HG03066 (cell line): ENCODE measurements around the gene EPGN.

Experiments
- ATAC-seq: cut with Tn5 transposase; IDR thresholded peaks from one replicate; pipeline ENCODE4 v1.9.1; 2021; ENCODE audit warnings: low read depth; ENCODE audit not compliant: unreplicated experiment

Gene EPGN

DNA sequence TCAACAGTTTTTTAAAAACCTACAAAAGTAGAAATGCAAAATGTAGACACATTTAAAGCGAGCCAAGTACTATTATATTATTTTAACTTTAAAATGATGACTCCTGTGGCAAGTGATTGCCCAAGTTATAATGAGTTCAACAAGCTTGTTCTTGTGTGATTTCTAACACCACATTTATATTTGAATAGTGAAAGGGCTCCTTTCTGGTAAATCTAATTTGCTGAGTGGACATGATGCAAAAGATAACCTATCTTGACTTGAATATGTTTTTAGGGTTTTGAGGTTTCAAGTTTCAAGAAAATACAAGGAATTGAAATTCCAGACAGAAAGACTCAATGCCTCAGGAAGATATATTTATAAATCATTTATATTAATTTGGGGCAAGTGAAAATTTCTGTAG is 1.1 kb upstream of the EPGN start:
- no peak for ATAC-seq

DNA sequence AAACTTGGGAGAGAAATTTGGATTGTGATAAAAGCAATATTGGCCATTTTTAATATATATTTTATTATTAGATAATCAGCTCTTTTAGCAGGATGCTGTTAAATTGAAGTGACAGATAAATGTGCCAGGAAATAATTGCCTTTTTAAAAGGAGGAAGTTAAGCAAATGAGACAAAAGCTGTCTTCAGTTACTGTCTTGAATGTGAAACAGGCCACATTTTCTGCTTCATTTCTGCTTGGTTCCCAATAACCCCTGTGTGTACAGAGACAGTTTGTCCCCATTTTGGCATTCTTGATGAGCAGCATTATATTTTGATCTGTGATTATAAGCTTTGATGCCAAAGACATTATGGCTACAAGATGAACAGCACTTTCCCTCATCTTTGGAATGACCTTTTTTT is 953 bp downstream of the EPGN start:
- ATAC-seq = no peak

DNA sequence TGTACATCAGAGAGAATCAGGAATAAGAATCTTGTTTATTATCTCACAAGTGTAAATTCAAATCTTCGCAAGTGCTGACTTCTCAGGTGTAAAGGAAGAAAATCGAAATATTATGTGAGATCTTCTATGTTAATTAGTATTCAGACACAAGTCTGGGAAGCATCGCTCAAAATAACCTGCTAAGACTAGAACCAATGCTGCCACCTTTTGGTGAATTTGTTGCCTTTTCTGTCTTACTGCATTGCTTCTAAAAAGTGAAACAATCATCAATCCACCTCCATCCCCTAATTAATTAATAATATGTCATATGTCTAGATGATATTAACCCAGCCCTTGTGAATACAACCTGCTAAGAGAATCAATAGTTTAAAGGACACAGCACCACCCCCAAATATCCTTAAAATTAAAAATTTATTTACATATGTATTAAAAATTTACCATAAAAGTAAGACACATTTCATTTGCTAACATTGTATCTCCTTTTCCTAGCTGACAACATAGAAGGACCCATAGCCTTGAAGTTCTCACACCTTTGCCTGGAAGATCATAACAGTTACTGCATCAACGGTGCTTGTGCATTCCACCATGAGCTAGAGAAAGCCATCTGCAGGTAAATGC is 3.5 kb downstream of the EPGN start:
- peak; percentile 68 for ATAC-seq

DNA sequence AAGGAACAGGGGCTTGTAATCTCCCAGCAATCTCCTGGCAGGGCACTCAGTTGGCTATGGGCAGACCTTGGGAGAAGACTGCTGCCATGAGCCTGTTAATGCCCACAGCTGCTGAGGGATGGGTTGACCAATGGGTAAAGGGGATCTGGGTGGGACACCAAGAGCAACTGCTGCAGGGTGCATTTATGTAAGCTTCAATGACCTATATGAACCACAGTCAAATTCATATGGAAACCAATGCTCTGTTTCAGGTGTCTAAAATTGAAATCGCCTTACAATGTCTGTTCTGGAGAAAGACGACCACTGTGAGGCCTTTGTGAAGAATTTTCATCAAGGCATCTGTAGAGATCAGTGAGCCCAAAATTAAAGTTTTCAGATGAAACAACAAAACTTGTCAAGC is 6.1 kb downstream of the EPGN start:
- no peak for ATAC-seq

DNA sequence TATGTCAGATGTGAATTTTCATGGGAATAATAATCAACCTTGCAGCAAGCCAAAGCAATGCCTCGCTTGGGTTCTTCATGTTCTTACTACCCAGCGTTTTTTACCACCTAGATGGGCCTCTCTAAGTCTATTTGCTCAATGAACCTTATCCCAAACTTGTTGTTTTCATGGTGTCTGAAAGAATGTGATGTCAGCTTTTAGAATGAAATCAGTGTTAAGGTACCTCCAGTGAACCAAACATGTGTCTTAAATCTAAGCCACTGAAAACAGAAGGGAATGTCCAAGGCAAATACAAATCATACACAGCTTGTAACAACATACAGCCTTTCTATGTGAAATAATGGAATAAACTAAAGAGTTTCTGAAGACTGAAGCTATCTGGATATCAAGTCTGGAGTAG is 6.7 kb downstream of the EPGN start:
- no peak for ATAC-seq

DNA sequence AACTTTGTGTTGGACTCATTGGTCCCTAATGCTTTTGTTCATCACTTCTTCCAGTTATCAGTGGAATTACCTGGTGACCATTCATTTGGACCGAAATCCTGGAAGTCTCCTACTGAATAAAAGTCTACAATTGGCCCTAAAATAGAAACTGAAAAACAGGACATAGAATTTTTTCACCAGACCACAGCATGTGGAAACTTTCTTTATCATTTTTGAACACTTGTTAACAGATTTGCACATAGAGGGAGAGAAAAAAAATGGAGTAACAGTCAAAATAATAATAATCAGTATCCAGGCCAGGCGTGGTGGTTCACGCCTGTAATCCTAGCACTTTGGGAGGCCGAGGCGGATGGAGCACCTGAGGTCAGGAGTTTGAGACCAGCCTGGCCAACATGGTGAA is 7.1 kb downstream of the EPGN start:
- ATAC-seq = no peak

DNA sequence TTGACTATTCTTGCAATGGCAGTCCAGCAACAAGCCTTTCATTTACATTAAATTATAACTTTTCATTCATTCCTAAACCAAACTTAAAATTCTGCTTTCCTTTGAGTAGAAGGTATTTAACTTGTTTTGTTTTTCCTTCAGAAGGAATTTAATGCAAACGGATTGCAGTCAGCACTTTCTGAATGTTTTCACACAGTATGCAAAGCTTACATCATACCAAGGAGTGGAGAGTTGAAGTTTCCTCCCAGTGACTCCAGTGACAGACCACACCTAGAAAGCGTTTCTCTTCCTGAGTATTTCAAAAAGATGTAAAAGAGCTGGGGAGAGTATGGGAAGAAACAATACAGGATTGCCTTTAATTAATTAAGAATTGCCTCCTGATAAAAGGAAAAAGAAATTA is 8.1 kb downstream of the EPGN start:
- ATAC-seq = no peak

DNA sequence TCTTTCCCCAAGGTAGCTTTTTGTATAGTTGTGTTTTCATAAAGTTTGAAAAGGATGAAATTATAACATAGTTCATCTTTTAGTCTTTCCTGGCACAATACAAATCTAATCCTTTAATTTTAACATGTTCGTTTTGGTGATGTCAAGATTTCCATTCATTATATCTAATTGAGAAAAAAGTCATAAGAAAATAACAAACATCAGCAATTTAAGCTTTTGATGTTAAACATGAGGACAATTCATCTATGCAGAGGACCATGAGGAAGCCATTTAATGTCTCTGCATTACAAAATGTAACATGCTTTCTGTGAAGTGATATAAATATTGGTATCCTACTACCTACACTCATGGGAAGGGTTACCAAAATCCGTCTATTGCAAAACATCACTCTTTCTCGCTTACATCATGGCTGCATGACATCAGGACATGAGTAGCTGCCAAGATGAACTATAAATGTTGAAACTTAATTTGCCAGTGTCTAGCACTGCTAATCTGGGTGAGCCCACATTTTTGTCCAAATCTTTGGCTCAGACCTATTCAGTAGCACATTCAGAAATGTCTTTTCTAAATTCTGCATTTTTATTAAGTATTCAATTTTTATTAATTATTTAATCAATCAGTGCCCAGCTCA is 9.5 kb downstream of the EPGN start:
- ATAC-seq = no peak

DNA sequence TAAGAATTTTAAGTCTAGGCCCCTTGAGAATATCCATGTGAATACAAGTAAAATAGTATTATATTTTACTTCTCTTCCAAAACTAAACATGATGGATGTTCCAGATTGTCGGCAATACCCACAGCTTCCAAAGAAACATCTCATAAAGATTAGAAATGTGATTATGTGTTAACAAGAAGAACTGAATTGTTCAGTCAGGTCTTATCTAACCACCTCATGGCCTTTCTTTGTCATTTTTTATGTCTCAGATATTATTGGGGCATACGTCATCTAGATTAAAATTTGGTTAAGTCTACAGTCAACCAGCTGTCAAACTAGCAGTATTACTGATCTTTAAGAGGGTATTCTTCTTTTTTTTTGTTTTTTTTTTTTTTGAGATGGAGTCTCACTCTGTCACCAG is 10.0 kb downstream of the EPGN start:
- no peak for ATAC-seq

DNA sequence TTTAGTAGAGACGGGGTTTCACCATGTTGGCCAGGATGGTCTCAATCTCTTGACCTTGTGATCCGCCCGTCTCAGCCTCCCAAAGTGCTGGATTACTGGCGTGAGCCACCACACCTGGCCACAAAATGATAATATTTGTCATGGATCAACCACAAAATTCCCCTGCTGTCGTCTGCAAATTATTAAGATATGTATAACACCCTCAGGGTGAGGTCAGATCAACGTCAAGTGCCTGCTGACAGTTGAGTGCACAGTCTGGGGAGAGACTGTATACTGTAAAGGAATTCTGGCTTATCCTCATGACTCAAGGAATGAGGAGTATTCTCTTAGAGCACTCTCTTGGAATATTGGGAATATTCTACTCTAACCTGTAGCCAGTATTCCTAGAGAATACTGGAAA is 11.2 kb downstream of the EPGN start:
- no peak for ATAC-seq

DNA sequence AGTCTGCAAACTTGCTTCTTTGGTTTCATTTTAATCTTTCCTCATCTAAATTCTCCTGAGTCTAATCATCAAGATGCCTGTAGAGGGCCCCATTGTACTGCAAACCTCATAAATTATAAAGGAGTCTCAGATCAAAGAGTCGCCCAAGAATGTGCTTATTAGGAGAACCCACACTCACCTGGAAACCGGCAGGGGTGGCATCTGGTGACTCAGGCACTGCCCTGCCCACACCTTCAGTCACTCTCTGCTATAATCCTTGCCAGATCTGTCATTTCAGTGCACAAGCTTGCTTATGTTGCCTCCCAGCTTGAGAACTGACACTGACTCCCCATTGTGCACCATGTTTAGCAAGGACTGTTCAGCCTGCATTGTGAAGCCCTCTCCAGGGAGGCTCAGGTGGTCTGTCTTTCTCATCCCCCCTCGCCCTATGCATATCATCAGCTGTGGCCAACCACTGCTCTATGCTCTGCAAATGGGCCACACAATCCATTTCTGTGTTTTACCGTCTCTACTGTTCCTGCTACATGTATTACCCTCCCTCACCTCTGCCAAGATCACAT is 12.4 kb downstream of the EPGN start:
- ATAC-seq = peak; percentile 91

DNA sequence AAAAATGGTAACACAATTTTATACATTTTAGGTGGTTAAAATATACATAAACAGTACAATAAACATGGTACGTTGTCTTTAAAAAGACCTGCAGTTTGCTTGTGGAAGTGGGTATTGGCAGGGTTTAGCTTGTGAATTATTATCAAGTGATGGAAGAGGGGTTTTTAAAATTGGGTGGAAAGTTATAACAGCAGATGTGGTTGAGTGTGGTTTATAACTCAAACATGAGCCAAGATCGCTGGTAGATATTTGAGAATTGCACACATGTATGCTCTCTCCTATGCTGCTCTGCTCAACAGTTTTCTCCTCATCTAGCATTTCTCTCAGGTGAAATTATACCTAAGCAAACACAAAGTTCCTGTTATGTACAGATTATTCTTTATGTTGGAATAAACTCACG is 14.0 kb downstream of the EPGN start:
- ATAC-seq = no peak

DNA sequence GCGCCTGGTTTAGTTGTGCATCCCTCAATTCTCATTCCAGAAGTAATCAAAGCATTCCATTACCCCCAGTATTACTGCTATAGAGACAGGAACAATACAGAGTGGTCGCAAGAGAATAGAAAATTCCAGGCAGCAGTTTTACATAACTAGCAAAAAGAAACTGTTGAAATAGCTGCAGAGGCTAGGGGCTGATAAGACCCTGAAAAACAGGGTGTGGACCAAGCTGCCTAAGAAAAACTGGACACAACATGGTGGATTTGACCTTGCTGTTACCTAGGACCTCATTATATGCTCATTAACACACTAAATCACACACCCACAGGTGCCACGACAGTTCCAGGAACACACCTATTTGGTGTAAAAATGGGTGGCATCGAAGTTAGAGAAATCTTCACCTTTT is 15.4 kb downstream of the EPGN start:
- no peak for ATAC-seq

DNA sequence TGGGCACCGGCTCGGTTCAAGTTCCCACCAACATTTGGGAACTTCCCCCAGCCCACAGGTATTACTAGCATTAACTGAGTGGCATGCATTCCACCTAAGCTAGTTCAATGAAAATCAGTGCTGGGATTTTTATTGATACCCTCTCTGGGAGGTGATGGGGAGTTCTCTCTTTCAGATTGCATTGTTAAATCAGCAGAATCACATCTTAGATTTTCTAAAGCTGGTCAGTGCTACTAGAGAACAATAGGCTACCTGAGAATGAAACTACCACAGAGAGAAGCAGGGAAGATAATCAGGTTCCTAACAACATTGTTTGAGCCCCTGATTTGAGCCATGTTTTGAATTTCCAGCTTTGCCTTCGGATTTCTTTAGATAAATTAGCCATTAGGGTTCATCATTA is 16.0 kb downstream of the EPGN start:
- no peak for ATAC-seq

DNA sequence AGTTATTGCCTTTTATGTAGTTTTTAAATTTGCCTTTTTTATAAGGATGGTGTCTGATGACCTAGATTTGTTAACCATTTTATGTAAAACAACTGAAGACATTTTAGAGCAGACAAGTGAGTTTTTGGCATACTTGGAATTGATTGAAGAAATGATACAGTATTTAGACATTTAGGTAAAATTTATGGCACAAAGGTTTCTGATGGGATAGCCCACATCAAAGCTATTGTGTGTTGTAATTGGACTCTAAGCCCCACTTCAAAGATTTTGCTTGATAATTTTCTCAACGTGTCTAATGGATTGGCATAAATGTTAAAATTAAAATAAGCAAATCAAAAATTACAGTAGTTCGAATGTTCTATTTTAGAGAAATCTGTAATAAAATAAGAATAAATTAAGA is 17.6 kb downstream of the EPGN start:
- no peak for ATAC-seq

DNA sequence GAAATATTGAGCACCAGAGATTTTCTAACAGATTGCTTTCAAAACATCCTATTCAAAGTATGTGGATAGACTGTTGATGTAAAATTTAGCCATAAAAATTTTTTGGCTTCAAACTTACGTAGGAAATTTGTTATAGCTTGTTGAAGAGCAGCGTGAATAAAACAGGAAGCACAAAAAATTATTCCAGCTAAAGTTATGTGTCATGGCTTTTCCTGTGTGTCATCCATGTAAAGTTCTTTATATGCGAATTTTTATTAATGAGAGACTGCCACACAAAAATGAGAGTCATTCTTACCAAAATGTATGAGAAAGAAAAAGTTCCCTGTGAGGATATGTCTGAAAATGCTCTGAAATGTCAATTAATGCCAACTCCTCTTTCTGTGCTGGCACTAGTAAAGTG is 19.5 kb downstream of the EPGN start:
- ATAC-seq = no peak

DNA sequence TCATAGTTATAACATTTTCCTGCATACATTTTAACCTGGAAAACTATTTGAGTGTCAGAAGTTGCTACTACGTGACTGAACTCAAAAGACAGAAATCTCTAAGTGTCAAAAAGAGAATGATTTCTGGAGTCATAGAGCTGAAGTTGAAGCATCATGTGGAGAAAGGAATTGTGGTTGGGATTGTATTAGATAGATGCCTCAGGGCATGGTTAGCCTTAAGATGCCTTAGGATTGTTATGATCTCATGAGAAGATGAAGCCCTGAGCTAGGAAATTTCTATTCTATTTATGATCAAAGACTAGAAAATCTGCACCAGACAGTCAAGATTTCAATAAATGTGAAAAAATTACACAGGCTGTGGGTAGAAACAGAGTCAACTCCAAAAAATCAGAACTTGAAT is 20.2 kb downstream of the EPGN start:
- no peak for ATAC-seq

DNA sequence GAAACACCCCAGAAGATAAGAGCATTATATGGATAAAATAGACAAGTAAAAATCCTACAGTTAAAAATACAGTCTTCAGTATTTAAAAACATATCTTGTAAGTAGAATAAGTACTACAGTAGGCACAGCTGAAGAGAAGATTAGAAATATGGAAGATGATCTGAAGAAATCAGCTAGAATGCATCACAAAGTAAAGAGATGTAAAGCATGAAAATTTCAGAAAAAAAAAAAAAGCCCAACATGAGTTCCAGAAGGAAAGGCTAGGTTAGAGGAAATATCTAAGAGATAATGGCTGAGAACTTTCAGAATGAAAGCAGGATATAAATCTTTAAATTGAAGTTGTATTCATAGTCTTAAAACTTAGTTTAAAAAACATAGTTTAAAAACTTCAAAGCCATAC is 21.0 kb downstream of the EPGN start:
- no peak for ATAC-seq

DNA sequence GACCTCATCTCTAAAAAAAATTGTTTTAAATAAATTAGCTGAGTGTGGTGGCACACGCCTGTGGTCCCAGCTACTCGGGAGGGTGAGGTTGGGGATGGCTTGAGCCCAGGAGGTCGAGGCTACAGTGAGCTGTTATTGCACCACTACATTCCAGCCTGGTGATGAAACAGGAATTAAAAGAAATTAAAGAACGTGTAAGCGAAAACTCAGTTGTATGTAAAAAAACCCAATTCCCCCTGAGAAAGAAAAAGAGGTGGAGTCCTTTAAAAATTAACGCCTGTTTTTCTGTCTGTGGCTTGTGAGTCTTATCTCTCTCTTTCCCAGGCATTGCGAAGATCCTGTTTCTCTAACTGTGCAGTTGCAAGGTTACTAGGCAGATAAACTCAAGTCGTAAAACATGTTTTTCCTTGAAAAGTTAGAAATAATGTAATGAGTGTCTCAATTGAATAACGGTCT is 22.1 kb downstream of the EPGN start:
- no peak for ATAC-seq

DNA sequence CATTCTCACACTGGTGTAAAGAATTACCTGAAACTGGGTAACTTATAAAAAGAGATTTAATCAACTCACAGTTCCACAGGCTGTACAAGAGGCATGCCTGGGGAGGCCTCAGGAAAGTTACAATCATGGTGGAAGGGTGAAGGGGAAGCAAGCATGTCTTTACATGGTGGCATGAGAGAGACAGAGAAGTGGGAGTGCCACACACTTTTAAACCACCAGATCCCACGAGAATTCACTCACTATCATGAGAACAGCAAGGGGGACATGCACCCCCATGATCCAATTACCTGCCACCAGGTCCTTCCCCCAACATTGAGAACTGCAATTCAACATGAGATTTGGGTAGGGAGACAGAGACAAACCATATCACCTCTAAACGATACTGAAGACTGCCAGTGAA is 23.0 kb downstream of the EPGN start:
- ATAC-seq = no peak

DNA sequence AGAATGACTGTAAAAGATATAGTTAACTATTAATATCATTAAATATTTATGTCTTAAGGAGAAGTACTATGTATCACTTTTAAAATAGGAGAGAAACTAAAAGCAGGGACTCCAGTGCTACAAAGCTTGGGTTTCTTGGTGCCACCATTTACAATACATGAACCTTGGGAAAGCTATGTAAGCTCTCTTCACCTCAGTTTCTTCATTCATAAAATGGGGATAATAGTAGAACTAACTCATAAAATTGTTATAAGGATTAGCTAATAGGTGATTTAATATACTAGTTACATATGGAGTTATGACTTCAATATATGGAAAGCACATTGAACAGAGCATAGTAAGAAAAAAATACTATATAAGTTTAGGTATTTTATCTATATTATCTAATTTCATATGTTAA is 23.7 kb downstream of the EPGN start:
- ATAC-seq = no peak

DNA sequence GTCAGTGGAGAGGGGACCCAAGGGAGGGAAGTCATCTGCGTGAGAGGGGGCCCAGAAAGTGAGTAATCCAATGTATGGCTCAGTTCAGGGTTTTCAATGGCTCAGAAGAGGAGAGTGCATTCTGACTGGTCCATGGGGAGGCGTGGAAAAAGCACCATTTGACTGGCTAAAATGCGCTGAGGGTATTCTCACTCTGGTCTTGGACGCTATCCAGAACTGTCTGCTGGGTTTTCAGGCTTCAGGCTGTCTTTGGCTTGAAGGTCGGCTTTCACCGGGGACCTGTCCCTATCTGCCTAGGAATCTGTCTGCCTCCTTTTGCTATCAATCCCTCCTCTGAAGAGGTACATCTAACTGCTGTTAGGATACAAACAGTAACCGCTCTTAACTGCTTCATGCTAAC is 26.4 kb downstream of the EPGN start:
- ATAC-seq = no peak
